ENCODE measurements around the gene P4HB. TPM values are rescaled to one million over a fixed set of nuclear protein-coding genes. Genes with fewer than 3 reads are reported as not detected.

Gene P4HB
- total RNA-seq, 1 donor from 2014 or later, result 1,272 TPM

- no peak for DNase-seq (ENCODE audit: low read depth)
- H3K4me3 ChIP-seq (ENCODE audit: low read depth, low read length), result peak overlapping the region; percentile 8
Observed at GRCh38 chr17:81901167-81902022, 41.1 kb upstream of the P4HB start.

GRCh38 chr17:81900181-81900820, 40.0 kb upstream of the P4HB start:
- DNase-seq (ENCODE audit: low read depth), result no peak
- no peak for TF ChIP-seq CTCF (conservative IDR thresholded peaks at IDR 0.05; ENCODE audit: low read depth, low read length)
- no peak overlapping the region for H3K4me3 ChIP-seq (ENCODE audit: low read depth, low read length)

More at GRCh38 chr17:81901167-81902022, 41.1 kb upstream of the P4HB start:
- no peak for TF ChIP-seq CTCF (conservative IDR thresholded peaks at IDR 0.05; ENCODE audit: low read depth, low read length)

GRCh38 chr17:81899514-81900166, 39.3 kb upstream of the P4HB start:
- no peak for DNase-seq (ENCODE audit: low read depth)
- no peak for TF ChIP-seq CTCF (conservative IDR thresholded peaks at IDR 0.05; ENCODE audit: low read depth, low read length)
- no peak overlapping the region for H3K4me3 ChIP-seq (ENCODE audit: low read depth, low read length)

- no peak overlapping the region for H3K4me3 ChIP-seq (ENCODE audit: low read depth, low read length)
- no peak for DNase-seq (ENCODE audit: low read depth)
- no peak for TF ChIP-seq CTCF (conservative IDR thresholded peaks at IDR 0.05; ENCODE audit: low read depth, low read length)
Observed at GRCh38 chr17:81898885-81899284, 38.5 kb upstream of the P4HB start.

- H3K4me3 ChIP-seq (ENCODE audit: low read depth, low read length), result no peak overlapping the region
- no peak for DNase-seq (ENCODE audit: low read depth)
- TF ChIP-seq CTCF (conservative IDR thresholded peaks at IDR 0.05; ENCODE audit: low read depth, low read length), result no peak
Observed at GRCh38 chr17:81898029-81898866, 37.9 kb upstream of the P4HB start.

GRCh38 chr17:81895400-81895799, 35.1 kb upstream of the P4HB start:
- no peak for DNase-seq (ENCODE audit: low read depth)
- no peak for TF ChIP-seq CTCF (conservative IDR thresholded peaks at IDR 0.05; ENCODE audit: low read depth, low read length)
- H3K4me3 ChIP-seq (ENCODE audit: low read depth, low read length), result no peak overlapping the region

Measured in epithelial cell of proximal tubule (primary cell).